ENCODE data around the gene BANK1. TPM values are rescaled to one million over a fixed set of nuclear protein-coding genes. Genes with fewer than 3 reads are reported as not detected.
A peak's percentile ranks its signal among the peaks of the same experiment; 100 is the strongest.

Gene BANK1
- total and polyA plus RNA-seq, 10 of the 15 experiments (the other 5 are each of a cell fraction or from before 2014, with no cell fraction given) = 0.13 to 2.1 (median 0.42) TPM

DNA sequence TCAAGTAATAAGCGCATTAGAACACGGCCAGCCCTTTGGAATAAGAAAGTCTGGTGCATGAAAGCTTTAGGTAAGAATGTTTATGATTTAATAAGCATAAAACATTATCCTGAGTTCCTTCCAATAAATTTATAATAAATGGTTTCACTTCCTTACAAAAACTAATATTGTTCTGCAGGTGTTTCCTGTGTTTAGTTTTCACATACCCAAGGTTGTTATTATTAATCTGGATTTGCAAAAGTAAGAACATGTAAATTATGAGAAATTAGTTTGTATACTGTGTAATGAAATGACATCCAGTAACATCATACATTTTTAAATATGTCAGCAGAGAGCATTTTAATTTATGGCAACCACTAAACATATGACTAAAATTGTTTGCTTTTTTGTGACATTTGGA lies 72.1 kb downstream of the BANK1 start:
- H4K20me1 ChIP-seq (ENCODE audit: control insufficient read depth, insufficient read depth) = no peaks in the 10 kb centered on the region

DNA sequence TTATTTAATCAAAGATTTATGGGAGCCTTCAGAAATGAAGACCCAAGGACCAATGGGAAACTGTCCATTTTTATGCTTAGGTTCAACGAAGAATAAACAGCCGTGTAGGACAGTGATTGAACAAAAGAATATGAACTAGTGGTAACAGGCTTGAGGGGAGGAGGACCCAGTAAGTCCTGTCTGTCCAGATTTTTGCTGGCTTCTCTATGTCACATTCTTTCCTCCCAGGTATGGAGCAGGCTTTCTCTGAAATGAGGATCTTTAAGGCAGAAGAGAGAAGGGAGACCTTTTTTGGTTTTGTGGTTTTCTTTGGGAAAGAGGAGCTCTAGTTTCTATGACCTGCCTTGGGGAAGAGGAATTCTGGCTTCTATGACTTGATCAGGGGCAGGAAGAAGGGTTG lies 74.1 kb downstream of the BANK1 start:
- intact Hi-C loops (cut with micrococcal nuclease; ENCODE audit: unreplicated experiment) = no loop called here
- no TSS peak for BruUV-seq (replicated peaks)
- TF ChIP-seq EZH2 (IDR thresholded peaks at IDR 0.05; ENCODE audit: borderline replicate concordance, control insufficient read depth, low read depth, low read length) (no peak), RELA (IDR thresholded peaks at IDR 0.05; ENCODE audit: borderline replicate concordance, partially characterized antibody) (no peak), SIN3A (IDR thresholded peaks at IDR 0.05; ENCODE audit: low read depth, low read length) (no peak), YBX1 (IDR thresholded peaks at IDR 0.05) (no peak), CREB1 (IDR thresholded peaks at IDR 0.05; ENCODE audit: low read depth) (no peak), SUZ12 (IDR thresholded peaks at IDR 0.05; ENCODE audit: unreplicated experiment) (no peak)
- TF ChIP-seq, protein P1, sequence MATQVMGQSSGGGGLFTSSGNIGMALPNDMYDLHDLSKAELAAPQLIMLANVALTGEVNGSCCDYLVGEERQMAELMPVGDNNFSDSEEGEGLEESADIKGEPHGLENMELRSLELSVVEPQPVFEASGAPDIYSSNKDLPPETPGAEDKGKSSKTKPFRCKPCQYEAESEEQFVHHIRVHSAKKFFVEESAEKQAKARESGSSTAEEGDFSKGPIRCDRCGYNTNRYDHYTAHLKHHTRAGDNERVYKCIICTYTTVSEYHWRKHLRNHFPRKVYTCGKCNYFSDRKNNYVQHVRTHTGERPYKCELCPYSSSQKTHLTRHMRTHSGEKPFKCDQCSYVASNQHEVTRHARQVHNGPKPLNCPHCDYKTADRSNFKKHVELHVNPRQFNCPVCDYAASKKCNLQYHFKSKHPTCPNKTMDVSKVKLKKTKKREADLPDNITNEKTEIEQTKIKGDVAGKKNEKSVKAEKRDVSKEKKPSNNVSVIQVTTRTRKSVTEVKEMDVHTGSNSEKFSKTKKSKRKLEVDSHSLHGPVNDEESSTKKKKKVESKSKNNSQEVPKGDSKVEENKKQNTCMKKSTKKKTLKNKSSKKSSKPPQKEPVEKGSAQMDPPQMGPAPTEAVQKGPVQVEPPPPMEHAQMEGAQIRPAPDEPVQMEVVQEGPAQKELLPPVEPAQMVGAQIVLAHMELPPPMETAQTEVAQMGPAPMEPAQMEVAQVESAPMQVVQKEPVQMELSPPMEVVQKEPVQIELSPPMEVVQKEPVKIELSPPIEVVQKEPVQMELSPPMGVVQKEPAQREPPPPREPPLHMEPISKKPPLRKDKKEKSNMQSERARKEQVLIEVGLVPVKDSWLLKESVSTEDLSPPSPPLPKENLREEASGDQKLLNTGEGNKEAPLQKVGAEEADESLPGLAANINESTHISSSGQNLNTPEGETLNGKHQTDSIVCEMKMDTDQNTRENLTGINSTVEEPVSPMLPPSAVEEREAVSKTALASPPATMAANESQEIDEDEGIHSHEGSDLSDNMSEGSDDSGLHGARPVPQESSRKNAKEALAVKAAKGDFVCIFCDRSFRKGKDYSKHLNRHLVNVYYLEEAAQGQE (IDR thresholded peaks at IDR 0.05; ENCODE audit: low read depth, low read length) = no peak
- TF ChIP-seq, protein P2, sequence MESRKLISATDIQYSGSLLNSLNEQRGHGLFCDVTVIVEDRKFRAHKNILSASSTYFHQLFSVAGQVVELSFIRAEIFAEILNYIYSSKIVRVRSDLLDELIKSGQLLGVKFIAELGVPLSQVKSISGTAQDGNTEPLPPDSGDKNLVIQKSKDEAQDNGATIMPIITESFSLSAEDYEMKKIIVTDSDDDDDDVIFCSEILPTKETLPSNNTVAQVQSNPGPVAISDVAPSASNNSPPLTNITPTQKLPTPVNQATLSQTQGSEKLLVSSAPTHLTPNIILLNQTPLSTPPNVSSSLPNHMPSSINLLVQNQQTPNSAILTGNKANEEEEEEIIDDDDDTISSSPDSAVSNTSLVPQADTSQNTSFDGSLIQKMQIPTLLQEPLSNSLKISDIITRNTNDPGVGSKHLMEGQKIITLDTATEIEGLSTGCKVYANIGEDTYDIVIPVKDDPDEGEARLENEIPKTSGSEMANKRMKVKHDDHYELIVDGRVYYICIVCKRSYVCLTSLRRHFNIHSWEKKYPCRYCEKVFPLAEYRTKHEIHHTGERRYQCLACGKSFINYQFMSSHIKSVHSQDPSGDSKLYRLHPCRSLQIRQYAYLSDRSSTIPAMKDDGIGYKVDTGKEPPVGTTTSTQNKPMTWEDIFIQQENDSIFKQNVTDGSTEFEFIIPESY (IDR thresholded peaks at IDR 0.05) = no peak

More for the DNA sequence above, 72.1 kb downstream of the BANK1 start:
- POLR2A ChIA-PET = no interaction called here
- H2AFZ ChIP-seq (ENCODE audit: control insufficient read depth, low read depth, low read length) = no peak overlapping the region
- H3K27me3 ChIP-seq (replicated peaks in 1 of 2; ENCODE audit: control insufficient read depth in 2 of 2, insufficient read depth in 2 of 2, low read length in 1 of 2) = no peaks in the 10 kb centered on the region; a peak in 2 of 4 replicates
- CTCF ChIA-PET = no interaction called here
- no peak overlapping the region for H3K9ac ChIP-seq (ENCODE audit: control insufficient read depth, insufficient read depth, low read length)
- no peak for TF ChIP-seq ZNF217 (IDR thresholded peaks at IDR 0.05)
- no peak for TF ChIP-seq MEF2A (IDR thresholded peaks at IDR 0.05; ENCODE audit: insufficient read depth, low read depth, low read length)
- TF ChIP-seq ZBED1 (IDR thresholded peaks at IDR 0.05; ENCODE audit: borderline replicate concordance) = no peak
- no peak for TF ChIP-seq YY1 (IDR thresholded peaks at IDR 0.05; ENCODE audit: low read depth, low read length)
- no peak for TF ChIP-seq DPF2 (IDR thresholded peaks at IDR 0.05)
- TF ChIP-seq SPI1 (IDR thresholded peaks at IDR 0.05; ENCODE audit: borderline replicate concordance, insufficient read depth, low read depth, low read length) = peak; percentile 25; the same call in 1 of the 2 replicates
- TF ChIP-seq, protein P3, sequence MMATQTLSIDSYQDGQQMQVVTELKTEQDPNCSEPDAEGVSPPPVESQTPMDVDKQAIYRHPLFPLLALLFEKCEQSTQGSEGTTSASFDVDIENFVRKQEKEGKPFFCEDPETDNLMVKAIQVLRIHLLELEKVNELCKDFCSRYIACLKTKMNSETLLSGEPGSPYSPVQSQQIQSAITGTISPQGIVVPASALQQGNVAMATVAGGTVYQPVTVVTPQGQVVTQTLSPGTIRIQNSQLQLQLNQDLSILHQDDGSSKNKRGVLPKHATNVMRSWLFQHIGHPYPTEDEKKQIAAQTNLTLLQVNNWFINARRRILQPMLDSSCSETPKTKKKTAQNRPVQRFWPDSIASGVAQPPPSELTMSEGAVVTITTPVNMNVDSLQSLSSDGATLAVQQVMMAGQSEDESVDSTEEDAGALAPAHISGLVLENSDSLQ (IDR thresholded peaks at IDR 0.05) = no peak
- ATAC-seq = no peak
- H3K4me1 ChIP-seq (ENCODE audit: control insufficient read depth, insufficient read depth, low read length) = no peaks in the 10 kb centered on the region
- RAD21 ChIA-PET (ENCODE audit: unreplicated experiment) = no interaction called here
- no peak for DNase-seq (ENCODE audit: low read depth, low spot score)
- FAIRE-seq = no peak
- H3K9me3 ChIP-seq (replicated peaks; ENCODE audit: control insufficient read depth, insufficient read depth, low read length) = no peaks in the 10 kb centered on the region
- no peak overlapping the region for H3K27ac ChIP-seq (ENCODE audit: control insufficient read depth, insufficient read depth)
- H3K4me3 ChIP-seq = no peak overlapping the region
- H3K4me2 ChIP-seq (ENCODE audit: control insufficient read depth, insufficient read depth) = no peak overlapping the region
- in situ Hi-C loops (cut with MboI) = no loop called here
- no peaks in the 10 kb centered on the region for H3K79me2 ChIP-seq (ENCODE audit: control insufficient read depth, insufficient read depth, low read length)
- no peaks in the 10 kb centered on the region for H3K36me3 ChIP-seq (ENCODE audit: control insufficient read depth in 2 of 2, insufficient read depth in 2 of 2, low read length in 1 of 2)
- intact Hi-C loops (cut with micrococcal nuclease; ENCODE audit: unreplicated experiment) = no loop called here
- SMC1A ChIA-PET (ENCODE audit: uncharacterized antibody, unreplicated experiment) = no interaction called here
- BruUV-seq (replicated peaks) = no TSS peak
- WGBS (ENCODE audit: insufficient coverage, insufficient replicate concordance, low lambda C conversion rate, missing lambda C conversion rate) = 8% methylated on average over 2 of the region's 2 CpGs

More for the DNA sequence above, 74.1 kb downstream of the BANK1 start:
- ChIA-PET CTCF (no interaction called here), POLR2A (no interaction called here), RAD21 (ENCODE audit: unreplicated experiment) (no interaction called here), SMC1A (ENCODE audit: uncharacterized antibody, unreplicated experiment) (no interaction called here)
- ATAC-seq (no peak), FAIRE-seq (no peak), DNase-seq (ENCODE audit: low read depth, low spot score) (no peak)
- 67% methylated on average over 2 of the region's 2 CpGs for WGBS (ENCODE audit: insufficient coverage, insufficient replicate concordance, low lambda C conversion rate, missing lambda C conversion rate)
- no peak overlapping the region for H2AFZ ChIP-seq (ENCODE audit: control insufficient read depth, low read depth, low read length)
- H3K79me2 ChIP-seq (ENCODE audit: control insufficient read depth, insufficient read depth, low read length) = no peaks in the 10 kb centered on the region
- no peaks in the 10 kb centered on the region; a peak in 2 of 4 replicates for H3K27me3 ChIP-seq (replicated peaks in 1 of 2; ENCODE audit: control insufficient read depth in 2 of 2, insufficient read depth in 2 of 2, low read length in 1 of 2)
- H4K20me1 ChIP-seq (ENCODE audit: control insufficient read depth, insufficient read depth) = no peaks in the 10 kb centered on the region
- H3K36me3 ChIP-seq (ENCODE audit: control insufficient read depth in 2 of 2, insufficient read depth in 2 of 2, low read length in 1 of 2) = no peaks in the 10 kb centered on the region
- no peaks in the 10 kb centered on the region for H3K9me3 ChIP-seq (replicated peaks; ENCODE audit: control insufficient read depth, insufficient read depth, low read length)
- no peak overlapping the region for H3K4me3 ChIP-seq
- H3K4me2 ChIP-seq (ENCODE audit: control insufficient read depth, insufficient read depth) = no peak overlapping the region
- H3K27ac ChIP-seq (ENCODE audit: control insufficient read depth, insufficient read depth) = no peak overlapping the region
- in situ Hi-C loops (cut with MboI) = no loop called here
- H3K4me1 ChIP-seq (ENCODE audit: control insufficient read depth, insufficient read depth, low read length) = no peaks in the 10 kb centered on the region
- no peak overlapping the region for H3K9ac ChIP-seq (ENCODE audit: control insufficient read depth, insufficient read depth, low read length)

Data from GM12878 (cell line).